ENCODE data around the gene HDAC8.

DNA sequence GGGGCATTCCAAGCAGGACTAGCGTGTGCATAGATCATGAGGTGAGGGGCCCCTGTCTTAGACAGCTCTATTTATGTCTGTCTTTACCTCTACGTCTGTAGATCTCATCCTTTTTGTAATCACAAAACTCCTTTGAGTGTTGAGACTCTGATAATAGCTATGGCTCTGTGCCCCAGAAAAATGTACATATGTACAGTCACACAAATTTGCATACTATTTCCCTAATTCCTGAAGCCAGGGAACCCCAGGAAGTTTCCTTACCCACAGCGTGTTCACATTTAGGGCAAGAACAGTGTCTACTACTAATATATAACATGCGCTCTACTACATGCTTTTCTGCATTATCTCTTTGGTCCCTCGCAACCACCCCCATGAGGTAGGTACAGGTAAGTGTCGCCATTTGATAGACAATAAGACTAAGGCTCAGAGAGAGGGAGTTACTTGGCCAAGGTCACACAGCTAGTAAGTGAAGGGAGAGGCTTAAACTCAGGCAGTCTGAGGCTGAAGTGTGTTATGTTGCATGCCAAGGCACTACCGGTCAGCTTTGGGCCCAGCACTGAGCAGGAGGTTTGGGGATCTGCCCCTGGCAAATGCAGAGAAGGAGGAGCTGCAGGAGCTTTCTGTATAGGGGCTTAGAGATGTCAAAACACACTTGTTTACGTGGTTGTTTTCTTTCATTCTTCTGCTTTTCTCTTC is 245.9 kb downstream of the HDAC8 start:
- TF ChIP-seq, protein P1, sequence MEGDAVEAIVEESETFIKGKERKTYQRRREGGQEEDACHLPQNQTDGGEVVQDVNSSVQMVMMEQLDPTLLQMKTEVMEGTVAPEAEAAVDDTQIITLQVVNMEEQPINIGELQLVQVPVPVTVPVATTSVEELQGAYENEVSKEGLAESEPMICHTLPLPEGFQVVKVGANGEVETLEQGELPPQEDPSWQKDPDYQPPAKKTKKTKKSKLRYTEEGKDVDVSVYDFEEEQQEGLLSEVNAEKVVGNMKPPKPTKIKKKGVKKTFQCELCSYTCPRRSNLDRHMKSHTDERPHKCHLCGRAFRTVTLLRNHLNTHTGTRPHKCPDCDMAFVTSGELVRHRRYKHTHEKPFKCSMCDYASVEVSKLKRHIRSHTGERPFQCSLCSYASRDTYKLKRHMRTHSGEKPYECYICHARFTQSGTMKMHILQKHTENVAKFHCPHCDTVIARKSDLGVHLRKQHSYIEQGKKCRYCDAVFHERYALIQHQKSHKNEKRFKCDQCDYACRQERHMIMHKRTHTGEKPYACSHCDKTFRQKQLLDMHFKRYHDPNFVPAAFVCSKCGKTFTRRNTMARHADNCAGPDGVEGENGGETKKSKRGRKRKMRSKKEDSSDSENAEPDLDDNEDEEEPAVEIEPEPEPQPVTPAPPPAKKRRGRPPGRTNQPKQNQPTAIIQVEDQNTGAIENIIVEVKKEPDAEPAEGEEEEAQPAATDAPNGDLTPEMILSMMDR (IDR thresholded peaks at IDR 0.05): no peak
- TF ChIP-seq EP300 (IDR thresholded peaks at IDR 0.05) (no peak), MYC (IDR thresholded peaks at IDR 0.05; ENCODE audit: borderline replicate concordance, low read length) (no peak), HOXB5 (CRISPR knock-in tag; IDR thresholded peaks at IDR 0.05) (no peak), POLR2A (IDR thresholded peaks at IDR 0.05; ENCODE audit: low read length) (no peak), NR3C1 (IDR thresholded peaks at IDR 0.05) (no peak), RARB (CRISPR knock-in tag; IDR thresholded peaks at IDR 0.05) (no peak)
- TF ChIP-seq, protein P2, sequence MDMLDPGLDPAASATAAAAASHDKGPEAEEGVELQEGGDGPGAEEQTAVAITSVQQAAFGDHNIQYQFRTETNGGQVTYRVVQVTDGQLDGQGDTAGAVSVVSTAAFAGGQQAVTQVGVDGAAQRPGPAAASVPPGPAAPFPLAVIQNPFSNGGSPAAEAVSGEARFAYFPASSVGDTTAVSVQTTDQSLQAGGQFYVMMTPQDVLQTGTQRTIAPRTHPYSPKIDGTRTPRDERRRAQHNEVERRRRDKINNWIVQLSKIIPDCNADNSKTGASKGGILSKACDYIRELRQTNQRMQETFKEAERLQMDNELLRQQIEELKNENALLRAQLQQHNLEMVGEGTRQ (IDR thresholded peaks at IDR 0.05): no peak
- TF ChIP-seq, protein P3, sequence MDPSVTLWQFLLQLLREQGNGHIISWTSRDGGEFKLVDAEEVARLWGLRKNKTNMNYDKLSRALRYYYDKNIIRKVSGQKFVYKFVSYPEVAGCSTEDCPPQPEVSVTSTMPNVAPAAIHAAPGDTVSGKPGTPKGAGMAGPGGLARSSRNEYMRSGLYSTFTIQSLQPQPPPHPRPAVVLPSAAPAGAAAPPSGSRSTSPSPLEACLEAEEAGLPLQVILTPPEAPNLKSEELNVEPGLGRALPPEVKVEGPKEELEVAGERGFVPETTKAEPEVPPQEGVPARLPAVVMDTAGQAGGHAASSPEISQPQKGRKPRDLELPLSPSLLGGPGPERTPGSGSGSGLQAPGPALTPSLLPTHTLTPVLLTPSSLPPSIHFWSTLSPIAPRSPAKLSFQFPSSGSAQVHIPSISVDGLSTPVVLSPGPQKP (IDR thresholded peaks at IDR 0.05; ENCODE audit: low read depth, low read length): no peak

Data from A549 (cell line).